H1 (cell line): ENCODE measurements around the gene KCTD17. TPM values are rescaled to one million over a fixed set of nuclear protein-coding genes. Genes with fewer than 3 reads are reported as not detected.

Experiments
- CTCF ChIA-PET: fragments of 300-600 bp; sonication (Branson Sonifier 250); formaldehyde crosslinking; loops from one replicate; lab custom pipeline; 2021; ENCODE audit not compliant: partially characterized antibody; lab: Charles Lee
- POLR2A ChIA-PET: fragments of 300-600 bp; sonication (Branson Sonifier 250); formaldehyde crosslinking; loops from one replicate; lab custom pipeline; 2021; ENCODE audit warnings: inconsistent platforms; ENCODE audit not compliant: partially characterized antibody; lab: Charles Lee
- DNase-seq, 2 experiments: peaks; one replicate each; pipeline versions ENCODE4 v3.0.0 to v3.0.0-alpha.2; 2010 to 2022; ENCODE audit warnings: low spot score in 2 of 2, low read depth in 1 of 2, mixed read lengths in 1 of 2
- FAIRE-seq: peaks from 2 replicates; lab custom pipeline; 2011; peaks lifted over from hg19 to GRCh38; lab: Jason Lieb, UNC
- H2AFZ ChIP-seq: 2 replicates; pipeline ENCODE4 v1.8.1; 2012; ENCODE audit warnings: low read length, inconsistent platforms
- H2AK5ac ChIP-seq: 2 replicates; pipeline ENCODE4 v1.6.1; 2013; ENCODE audit warnings: low read depth, low read length
- H2BK120ac ChIP-seq: replicated peaks from 2 replicates; pipeline ENCODE3; 2013; ENCODE audit warnings: low read depth, low read length, inconsistent platforms
- H2BK12ac ChIP-seq: 2 replicates; pipeline ENCODE4 v1.6.1; 2013; ENCODE audit warnings: low read depth, low read length
- H2BK15ac ChIP-seq: 2 replicates; pipeline ENCODE4 v1.6.1; 2013; ENCODE audit warnings: low read length
- H2BK20ac ChIP-seq: 2 replicates; pipeline ENCODE4 v1.6.1; 2013; ENCODE audit warnings: low read length
- H2BK5ac ChIP-seq: 2 replicates; pipeline ENCODE4 v1.6.1; 2013; ENCODE audit warnings: low read depth, low read length
- H3K14ac ChIP-seq: 2 replicates; pipeline ENCODE4 v1.6.1; 2013; ENCODE audit warnings: inconsistent platforms; ENCODE audit not compliant: insufficient read length
- H3K18ac ChIP-seq: 2 replicates; pipeline ENCODE4 v1.6.1; 2013; ENCODE audit warnings: low read length; ENCODE audit errors: extremely low read depth
- H3K23ac ChIP-seq: 2 replicates; pipeline ENCODE4 v1.6.1; 2013; ENCODE audit warnings: inconsistent platforms; ENCODE audit not compliant: insufficient read length
- H3K23me2 ChIP-seq: 2 replicates; pipeline ENCODE4 v1.6.1; 2013; ENCODE audit warnings: low read depth, low read length
- H3K27ac ChIP-seq: 2 replicates; pipeline ENCODE4 v1.6.1; 2011; ENCODE audit warnings: low read depth, low read length, inconsistent platforms
- H3K27me3 ChIP-seq, 4 experiments: replicated peaks in 1 of 4; 1 replicate in 1 of 4; 2 replicates in 3 of 4; pipeline versions ENCODE4 v1.6.1 to v1.8.1; 2011 to 2013; ENCODE audit warnings: low read length in 3 of 4, mild to moderate bottlenecking in 3 of 4, inconsistent platforms in 2 of 4, mixed read lengths in 2 of 4, moderate library complexity in 1 of 4; ENCODE audit not compliant: control insufficient read depth in 3 of 4, insufficient read depth in 3 of 4; ENCODE audit errors: extremely low read depth in 1 of 4
- H3K36me3 ChIP-seq, 4 experiments: 2 replicates each; pipeline versions ENCODE4 v1.6.1 to v1.8.1; 2011 to 2013; ENCODE audit warnings: mild to moderate bottlenecking in 4 of 4, low read length in 3 of 4, moderate library complexity in 2 of 4, control low read depth in 1 of 4, inconsistent platforms in 1 of 4; ENCODE audit not compliant: insufficient read depth in 4 of 4, control insufficient read depth in 2 of 4
- H3K4ac ChIP-seq: replicated peaks from 2 replicates; pipeline ENCODE3; 2013; ENCODE audit warnings: low read length, low read depth, mixed read lengths, inconsistent platforms; ENCODE audit not compliant: insufficient read length
- H3K4me1 ChIP-seq, 4 experiments: replicated peaks in 1 of 4; 1 replicate in 1 of 4; 2 replicates in 3 of 4; pipeline versions ENCODE4 v1.6.1 to v1.8.1; 2011 to 2013; ENCODE audit warnings: low read length in 3 of 4, inconsistent platforms in 2 of 4, mixed read lengths in 1 of 4; ENCODE audit not compliant: insufficient read depth in 4 of 4, control insufficient read depth in 3 of 4
- H3K4me2 ChIP-seq, 2 experiments: 2 replicates each; pipeline versions ENCODE4 v1.6.1 to v1.8.1; 2011 to 2013; ENCODE audit warnings: low read depth in 2 of 2, low read length in 2 of 2, control low read depth in 1 of 2, inconsistent platforms in 1 of 2, mild to moderate bottlenecking in 1 of 2; ENCODE audit not compliant: insufficient read depth in 1 of 2
- H3K4me3 ChIP-seq, 4 experiments: fragments of 200-600, 300-600 bp in 1 of 4; sonication (generic), shearing (Covaris generic), sonication (Bioruptor Twin) in 1 of 4; 2 replicates each; pipeline versions ENCODE4 v1.5.1 to v1.8.1; 2011 to 2016; ENCODE audit warnings: low read length in 4 of 4, low read depth in 3 of 4, control low read depth in 2 of 4, inconsistent platforms in 2 of 4, mild to moderate bottlenecking in 2 of 4, mixed read lengths in 1 of 4, moderate library complexity in 1 of 4; ENCODE audit not compliant: insufficient read depth in 2 of 4; ENCODE audit errors: extremely low read depth in 1 of 4
- H3K56ac ChIP-seq: replicated peaks from 2 replicates; pipeline ENCODE3; 2013; ENCODE audit warnings: low read depth, mild to moderate bottlenecking, mixed read lengths, low read length, inconsistent platforms; ENCODE audit not compliant: insufficient read length
- H3K79me1 ChIP-seq: 2 replicates; pipeline ENCODE4 v1.6.1; 2013; ENCODE audit warnings: low read depth, low read length, control low read depth
- H3K79me2 ChIP-seq, 2 experiments: 2 replicates each; pipeline versions ENCODE4 v1.6.1 to v1.8.1; 2012 to 2013; ENCODE audit warnings: low read length in 2 of 2, mild to moderate bottlenecking in 2 of 2, inconsistent platforms in 1 of 2; ENCODE audit not compliant: insufficient read depth in 2 of 2, control insufficient read depth in 1 of 2
- H3K9ac ChIP-seq, 4 experiments: replicated peaks in 1 of 4; 1 replicate in 1 of 4; 2 replicates in 3 of 4; pipeline versions ENCODE4 v1.6.1 to v1.8.1; 2011 to 2013; ENCODE audit warnings: low read depth in 3 of 4, low read length in 3 of 4, control low read depth in 2 of 4, mild to moderate bottlenecking in 2 of 4, moderate library complexity in 2 of 4, inconsistent platforms in 1 of 4; ENCODE audit errors: extremely low read depth in 1 of 4
- H3K9me3 ChIP-seq, 2 experiments: 2 replicates each; pipeline versions ENCODE4 v1.6.1 to v1.8.1; 2012 to 2013; ENCODE audit warnings: mild to moderate bottlenecking in 2 of 2, moderate library complexity in 2 of 2, control low read depth in 1 of 2, inconsistent platforms in 1 of 2, low read depth in 1 of 2, low read length in 1 of 2, mixed read lengths in 1 of 2; ENCODE audit not compliant: insufficient read depth in 2 of 2
- H4K20me1 ChIP-seq, 2 experiments: replicated peaks in 1 of 2; 2 replicates each; pipeline versions ENCODE3 to v1.8.1; 2011 to 2013; ENCODE audit warnings: inconsistent platforms in 2 of 2, low read length in 2 of 2, mild to moderate bottlenecking in 1 of 2; ENCODE audit not compliant: insufficient read depth in 2 of 2, control insufficient read depth in 1 of 2
- H4K5ac ChIP-seq: 2 replicates; pipeline ENCODE4 v1.6.1; 2013; ENCODE audit warnings: low read length, low read depth, mixed read lengths, inconsistent platforms; ENCODE audit not compliant: insufficient read length
- H4K8ac ChIP-seq: 2 replicates; pipeline ENCODE4 v1.8.0; 2013; ENCODE audit warnings: mild to moderate bottlenecking, moderate library complexity, low read length, inconsistent platforms; ENCODE audit not compliant: insufficient read depth; ENCODE audit errors: extremely low read depth
- H4K91ac ChIP-seq: replicated peaks from 2 replicates; pipeline ENCODE3; 2013; ENCODE audit warnings: low read length, mixed read lengths, inconsistent platforms; ENCODE audit not compliant: insufficient read length
- EP300 ChIP-seq, 2 experiments: IDR thresholded peaks; 1 replicate in 1 of 2; 2 replicates in 1 of 2; pipeline ENCODE4 v1.6.1; 2011 to 2012; ENCODE audit warnings: low read depth in 2 of 2, low read length in 2 of 2, mild to moderate bottlenecking in 2 of 2, borderline replicate concordance in 1 of 2, inconsistent platforms in 1 of 2, moderate library complexity in 1 of 2
- EZH2 ChIP-seq: fragments of 200-600 bp; sonication (generic); IDR thresholded peaks from 2 replicates; pipeline ENCODE4 v1.7.1; 2012; ENCODE audit warnings: low read depth, mild to moderate bottlenecking, moderate library complexity, low read length, inconsistent platforms; ENCODE audit not compliant: severe bottlenecking
- HDAC2 ChIP-seq, 2 experiments: fragments of 300-600 bp in 1 of 2; sonication (generic) in 1 of 2; IDR thresholded peaks; 2 replicates each; pipeline ENCODE4 v1.6.1; 2011 to 2012; ENCODE audit warnings: low read depth in 2 of 2, low read length in 2 of 2, mild to moderate bottlenecking in 2 of 2, moderate library complexity in 2 of 2, borderline replicate concordance in 1 of 2, inconsistent platforms in 1 of 2
- NRF1 ChIP-seq: IDR thresholded peaks from 2 replicates; pipeline ENCODE4 v1.6.1; 2011; ENCODE audit warnings: mild to moderate bottlenecking, low read depth, low read length, improper control_type of control experiment
- POU5F1 ChIP-seq: IDR thresholded peaks from 2 replicates; pipeline ENCODE4 v1.6.1; 2011; ENCODE audit warnings: low read depth, mild to moderate bottlenecking, low read length, moderate library complexity
- RAD21 ChIP-seq, 2 experiments: IDR thresholded peaks in 1 of 2; conservative IDR thresholded peaks in 1 of 2; 2 replicates each; pipeline ENCODE4 v1.6.1; 2011; ENCODE audit warnings: low read depth in 2 of 2, low read length in 2 of 2, improper control_type of control experiment in 1 of 2, inconsistent platforms in 1 of 2, mild to moderate bottlenecking in 1 of 2, moderate library complexity in 1 of 2
- RBBP5 ChIP-seq: IDR thresholded peaks from 2 replicates; pipeline ENCODE4 v1.7.1; 2012; ENCODE audit warnings: low read depth, mild to moderate bottlenecking, inconsistent platforms, low read length, moderate library complexity, borderline replicate concordance
- SIRT6 ChIP-seq: IDR thresholded peaks from one replicate; pipeline ENCODE4 v1.7.1; 2012; ENCODE audit warnings: low read length, inconsistent platforms
- TBP ChIP-seq: IDR thresholded peaks from 2 replicates; pipeline ENCODE4 v1.6.1; 2011; ENCODE audit warnings: low read depth, low read length, improper control_type of control experiment
- WGBS, 2 experiments: shearing (Covaris generic) in 1 of 2; methylation state at CpG; one replicate each; pipeline versions ENCODE4 v1.1.6 to v1.1.7; 2013 to 2015; ENCODE audit warnings: low lambda C conversion rate in 2 of 2, mixed read lengths in 2 of 2, inconsistent platforms in 1 of 2, low coverage in 1 of 2, missing lambda C conversion rate in 1 of 2; ENCODE audit not compliant: insufficient replicate concordance in 2 of 2, insufficient coverage in 1 of 2, insufficient read length in 1 of 2; ENCODE audit errors: extremely low coverage in 1 of 2, missing lambda C conversion rate in 1 of 2; 5-methylcytosine and 5-hydroxymethylcytosine counted together
- polyA plus RNA-seq, 7 experiments: library from polyadenylated mRNA; depleted of rRNA in 3 of 7; stranded (reverse) in 5 of 7; unstranded in 2 of 7; fragments of >200 nt in 5 of 7; fragments of 200-250 nt in 2 of 7; gene quantifications; 1 replicate in 5 of 7; 2 replicates in 1 of 7; 4 replicates in 1 of 7; pipeline versions ENCODE4 v1.2.1 to v1.2.3, GENCODE V29; 2011 to 2013; ENCODE audit warnings: missing spikeins in 2 of 7, mixed read lengths in 2 of 7
- total RNA-seq: library from RNA; stranded (reverse); fragmentation: NEBNext Ultra II Directional; extraction: Animal tissue kit (Norgen Biotek cat#: 25700); gene quantifications from 2 replicates; pipeline ENCODE4 v1.2.1, GENCODE V29; 2021
- TF ChIP-seq, protein P1 (sequence below): IDR thresholded peaks from 2 replicates; pipeline ENCODE4 v1.6.1; 2011; ENCODE audit warnings: low read length, improper control_type of control experiment
- TF ChIP-seq, protein P2 (sequence below): IDR thresholded peaks from 2 replicates; pipeline ENCODE4 v1.6.1; 2011; ENCODE audit warnings: low read depth, mild to moderate bottlenecking, low read length; ENCODE audit not compliant: insufficient read depth

Gene KCTD17
- total and polyA plus RNA-seq, 2 of the 8 experiments (the other 6 are each of a cell fraction or from before 2014, with no cell fraction given): 39.4 to 44.0 TPM

DNA sequence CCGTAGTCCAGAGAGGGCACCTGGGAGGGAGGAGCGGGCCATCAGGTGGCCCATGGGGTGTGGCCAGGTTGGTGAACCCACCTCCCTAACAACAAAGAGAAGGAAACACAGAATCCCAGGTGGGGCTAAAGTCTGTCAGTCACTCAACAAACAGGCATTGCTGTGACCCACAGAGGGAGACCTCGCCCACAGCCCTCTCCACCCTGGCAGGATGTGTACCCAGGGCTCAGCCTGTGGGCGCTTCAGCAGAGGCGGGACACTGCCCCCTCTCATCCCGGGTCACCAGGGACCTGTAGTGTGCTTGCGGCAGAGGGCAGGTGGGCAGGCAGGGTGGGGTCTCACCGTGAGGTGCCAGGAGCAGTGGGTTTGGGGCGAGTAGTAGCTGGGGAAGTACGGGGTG lies 32.8 kb downstream of the KCTD17 start:
- no peaks in the 10 kb centered on the region for H3K36me3 ChIP-seq
- H2BK15ac ChIP-seq: peak overlapping the region; percentile 72; the same call in 1 of the 2 replicates
- H2BK120ac ChIP-seq: no peak overlapping the region
- H3K79me2 ChIP-seq: no peaks in the 10 kb centered on the region
- peaks cover 0 to 7% (median 0%) of the 10 kb centered on the region in 4 experiments; a peak in 1 of 7 replicates for H3K4me1 ChIP-seq
- no peak overlapping the region for H2BK5ac ChIP-seq
- 87% methylated on average over 10 of the region's 10 CpGs; no CpG with 5 or more reads in 1 of the 2 experiments for WGBS, 2 experiments
- POLR2A ChIA-PET: no interaction called here
- H2AK5ac ChIP-seq: no peak overlapping the region
- no peak overlapping the region for H4K5ac ChIP-seq
- H3K23me2 ChIP-seq: no peaks in the 10 kb centered on the region; the same call in 1 of the 2 replicates
- H2AFZ ChIP-seq: no peak overlapping the region
- H2BK12ac ChIP-seq: no peak overlapping the region
- CTCF ChIA-PET: interaction anchor here (0.9 to 1.5 kb wide), 2 partner anchors 10 to 15 kb away, joined by 3 to 4 read pairs; no protein-coding TSS in a partner anchor
- no peak overlapping the region for H3K4me3 ChIP-seq
- H3K9ac ChIP-seq: no peak overlapping the region
- no peak overlapping the region for H2BK20ac ChIP-seq
- H3K9me3 ChIP-seq: no peaks in the 10 kb centered on the region
- peaks cover 0 to 7% (median 0%) of the 10 kb centered on the region in 4 experiments; a peak in 4 of 7 replicates for H3K27me3 ChIP-seq
- FAIRE-seq (no peak), DNase-seq (no peak)
- H3K23ac ChIP-seq: no peak overlapping the region
- H3K79me1 ChIP-seq: no peaks in the 10 kb centered on the region
- no peak overlapping the region for H3K18ac ChIP-seq
- H3K27ac ChIP-seq: no peak overlapping the region
- H3K56ac ChIP-seq: no peak overlapping the region
- H4K8ac ChIP-seq: no peak overlapping the region
- H3K4ac ChIP-seq: no peak overlapping the region
- H3K4me2 ChIP-seq: no peak overlapping the region
- no peak overlapping the region for H4K91ac ChIP-seq
- no peak overlapping the region for H3K14ac ChIP-seq
- H4K20me1 ChIP-seq: no peaks in the 10 kb centered on the region
- TF ChIP-seq EZH2 (no peak), HDAC2 (IDR thresholded peaks at IDR 0.05; ENCODE audit: borderline replicate concordance in 1 of 2, low read depth in 2 of 2, low read length in 2 of 2) (no peak), POU5F1 (no peak), NRF1 (no peak), TBP (no peak), EP300 (IDR thresholded peaks at IDR 0.05; ENCODE audit: borderline replicate concordance in 1 of 2, low read depth in 2 of 2, low read length in 2 of 2) (no peak), RBBP5 (no peak), SIRT6 (no peak), RAD21 (IDR thresholded peaks at IDR 0.05 in 1 of 2, conservative IDR thresholded peaks at IDR 0.05 in 1 of 2; ENCODE audit: low read depth in 2 of 2, low read length in 2 of 2) (no peak)
- TF ChIP-seq, protein P1, sequence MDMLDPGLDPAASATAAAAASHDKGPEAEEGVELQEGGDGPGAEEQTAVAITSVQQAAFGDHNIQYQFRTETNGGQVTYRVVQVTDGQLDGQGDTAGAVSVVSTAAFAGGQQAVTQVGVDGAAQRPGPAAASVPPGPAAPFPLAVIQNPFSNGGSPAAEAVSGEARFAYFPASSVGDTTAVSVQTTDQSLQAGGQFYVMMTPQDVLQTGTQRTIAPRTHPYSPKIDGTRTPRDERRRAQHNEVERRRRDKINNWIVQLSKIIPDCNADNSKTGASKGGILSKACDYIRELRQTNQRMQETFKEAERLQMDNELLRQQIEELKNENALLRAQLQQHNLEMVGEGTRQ: no peak
- TF ChIP-seq, protein P2, sequence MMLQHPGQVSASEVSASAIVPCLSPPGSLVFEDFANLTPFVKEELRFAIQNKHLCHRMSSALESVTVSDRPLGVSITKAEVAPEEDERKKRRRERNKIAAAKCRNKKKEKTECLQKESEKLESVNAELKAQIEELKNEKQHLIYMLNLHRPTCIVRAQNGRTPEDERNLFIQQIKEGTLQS: no peak
